Right ventricle myocardium inferior (tissue), 1 donor: ENCODE results near the gene GRAPL. TPM values are rescaled to one million over a fixed set of nuclear protein-coding genes. Genes with fewer than 3 reads are reported as not detected.
"Not testable (repeated sequence)": the region's sequence is repeated elsewhere in the genome, so short reads cannot be mapped to it uniquely, and the experiment has no call there.

Source experiments
- ATAC-seq: fragments of 200-7000 bp; cut with Tn5 transposase; one replicate; pipeline ENCODE4 v1.9.1; 2020; ENCODE audit warnings: mild to moderate bottlenecking, moderate library complexity
- DNase-seq: peaks from one replicate; pipeline ENCODE4 v3.0.0; 2021; ENCODE audit errors: missing footprints
- intact Hi-C: fragments of 100-400 bp; cut with DNase I; formaldehyde crosslinking; loops from one replicate; pipeline ENCODE4 v1.11.0; 2022
- total RNA-seq: library from RNA; stranded (reverse); fragmentation: NEBNext Ultra II Directional; extraction: Animal tissue kit (Norgen Biotek cat#: 25700); gene quantifications from one replicate; pipeline ENCODE4 v1.2.1, GENCODE V29; 2021
- donor health status: DM: no; HTN: yes; CAD: no; lungs with severe emphysema.

The GRAPL gene
- total RNA-seq, 1 donor from 2014 or later = 1.2 TPM

GRCh38 chr17:19175410-19175809 is 48.0 kb downstream of the GRAPL start:
- DNase-seq, intact Hi-C loops: not testable (repeated sequence)
- ATAC-seq = peak; percentile 96

- DNase-seq, intact Hi-C loops: not testable (repeated sequence)
- peak; percentile 98 for ATAC-seq
Measured at GRCh38 chr17:19181040-19181875, 53.9 kb downstream of the GRAPL start.

GRCh38 chr17:19187883-19188869 is 60.8 kb downstream of the GRAPL start:
- intact Hi-C loops, DNase-seq: not testable (repeated sequence)
- ATAC-seq = peak; percentile 59

GRCh38 chr17:19188870-19189708 is 61.7 kb downstream of the GRAPL start:
- DNase-seq, intact Hi-C loops: not testable (repeated sequence)
- ATAC-seq = peak; percentile 91

- ATAC-seq, intact Hi-C loops: not testable (repeated sequence)
Measured at GRCh38 chr17:19189781-19190405, 62.5 kb downstream of the GRAPL start.

GRCh38 chr17:19196382-19197204 is 69.2 kb downstream of the GRAPL start:
- ATAC-seq = peak; percentile 98
- peak; percentile 79 for DNase-seq

More at GRCh38 chr17:19189781-19190405, 62.5 kb downstream of the GRAPL start:
- not testable (repeated sequence) for DNase-seq

GRCh38 chr17:19202448-19202847 is 75.1 kb downstream of the GRAPL start:
- intact Hi-C loops, DNase-seq: not testable (repeated sequence)
- peak; percentile 95 for ATAC-seq

More at GRCh38 chr17:19196382-19197204, 69.2 kb downstream of the GRAPL start:
- intact Hi-C loops = not testable (repeated sequence)

GRCh38 chr17:19203429-19203828 is 76.0 kb downstream of the GRAPL start:
- intact Hi-C loops, DNase-seq: not testable (repeated sequence)
- peak; percentile 18 for ATAC-seq

Other genes with a start within 250 kb of the GRAPL start
- gene SLC5A10, start 175.4 kb upstream of the GRAPL start, total RNA-seq = not detected
- gene FAM83G, start 122.8 kb upstream of the GRAPL start, total RNA-seq = 2.7 TPM
- 2.0 TPM for gene GRAP, start 80.6 kb upstream of the GRAPL start, total RNA-seq
- gene EPN2, start 109.8 kb downstream of the GRAPL start, total RNA-seq = 85.5 TPM
- gene B9D1, start 235.1 kb downstream of the GRAPL start, total RNA-seq = 5.3 TPM